Stimulated activated effector memory CD8-positive, alpha-beta T cell treated with anti-CD3 and anti-CD28 coated beads, Interleukin-12 subunit alpha, Interleukin-12 subunit beta, amount 100 ng/mL, for 72 hours (primary cell): ENCODE data around the gene GSTA2.
A peak's percentile ranks its signal among the peaks of the same experiment; 100 is the strongest.
"Not testable (repeated sequence)": the region's sequence is repeated elsewhere in the genome, so short reads cannot be mapped to it uniquely, and the experiment has no call there.

Experiments used
- ATAC-seq: fragments of 150-1000 bp; cut with Tn5 transposase; 2 replicates; pipeline ENCODE4 v1.10.0; 2021
- DNase-seq, 2 donors: peaks; one replicate each; pipeline ENCODE4 v3.0.0; 2021 to 2022; ENCODE audit warnings: low spot score in 2 of 2
- H3K27ac Mint-ChIP-seq: one replicate; pipeline ENCODE4 v1.8.0; 2022; ENCODE audit warnings: mild to moderate bottlenecking, mixed read lengths
- H3K36me3 Mint-ChIP-seq: one replicate; pipeline ENCODE4 v1.8.0; 2022; ENCODE audit warnings: mild to moderate bottlenecking, mixed read lengths
- H3K4me1 Mint-ChIP-seq: one replicate; pipeline ENCODE4 v1.8.0; 2022; ENCODE audit warnings: mixed read lengths
- H3K4me3 Mint-ChIP-seq: one replicate; pipeline ENCODE4 v1.8.0; 2022; ENCODE audit warnings: mild to moderate bottlenecking, mixed read lengths
- H3K9me3 Mint-ChIP-seq: one replicate; pipeline ENCODE4 v1.8.0; 2022; ENCODE audit warnings: mixed read lengths

Gene GSTA2

GRCh38 chr6:52779237-52779636, 16.0 kb upstream of the GSTA2 start:
- ATAC-seq (no peak), DNase-seq (no peak)
- Mint-ChIP-seq H3K36me3 (no peaks in the 10 kb centered on the region), H3K27ac (no peak overlapping the region), H3K9me3 (no peaks in the 10 kb centered on the region), H3K4me1 (no peaks in the 10 kb centered on the region), H3K4me3 (no peak overlapping the region)

DNA sequence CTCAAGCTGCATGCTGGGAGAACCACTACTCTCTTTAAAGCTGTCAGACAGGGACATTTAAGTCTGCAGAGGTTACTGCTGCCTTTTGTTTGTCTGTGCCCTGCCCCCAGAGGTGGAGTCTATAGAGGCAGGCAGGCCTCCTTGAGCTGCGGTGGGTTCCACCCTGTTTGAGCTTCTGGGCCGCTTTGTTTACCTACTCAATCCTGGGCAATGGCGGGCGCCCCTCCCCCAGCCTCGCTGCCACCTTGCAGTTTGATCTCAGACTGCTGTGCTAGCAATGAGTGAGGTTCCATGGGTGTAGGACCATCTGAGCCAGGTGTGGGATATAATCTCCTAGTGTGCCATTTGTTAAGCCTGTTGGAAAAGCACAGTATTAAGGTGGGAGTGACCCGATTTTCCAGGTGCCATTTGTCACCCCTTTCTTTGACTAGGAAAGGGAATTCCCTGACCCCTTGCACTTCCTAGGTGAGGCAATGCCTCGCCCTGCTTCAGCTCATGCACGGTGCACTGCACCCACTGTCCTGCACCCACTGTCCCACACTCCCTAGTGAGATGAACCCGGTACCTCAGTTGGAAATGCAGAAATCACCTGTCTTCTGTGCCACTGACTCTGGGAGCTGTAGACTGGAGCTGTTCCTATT, 13.6 kb upstream of the GSTA2 start:
- H3K36me3 Mint-ChIP-seq, H3K4me1 Mint-ChIP-seq, ATAC-seq, H3K4me3 Mint-ChIP-seq, H3K9me3 Mint-ChIP-seq, H3K27ac Mint-ChIP-seq, DNase-seq: not testable (repeated sequence)

DNA sequence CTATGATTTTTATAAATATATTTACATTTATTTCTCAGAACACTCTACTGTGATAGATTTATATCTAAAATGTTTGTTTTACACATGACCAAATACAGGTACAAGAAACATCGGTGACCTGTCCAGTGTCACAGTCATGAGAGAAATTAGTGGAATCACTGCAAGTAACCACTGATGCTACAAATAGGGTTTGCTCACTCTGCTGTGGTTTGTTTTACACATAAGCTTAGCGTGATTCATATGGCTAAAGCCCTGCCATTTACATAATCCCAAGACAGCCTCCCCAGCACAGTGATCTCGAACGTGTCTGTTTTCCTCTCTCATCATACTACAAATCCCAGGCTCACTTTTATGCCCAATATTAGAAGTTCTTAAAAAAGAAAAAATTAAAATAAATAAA, 6.1 kb upstream of the GSTA2 start:
- H3K9me3 Mint-ChIP-seq, DNase-seq, ATAC-seq, H3K4me1 Mint-ChIP-seq, H3K36me3 Mint-ChIP-seq, H3K27ac Mint-ChIP-seq, H3K4me3 Mint-ChIP-seq: not testable (repeated sequence)

- not testable (repeated sequence) for H3K4me3 Mint-ChIP-seq, H3K27ac Mint-ChIP-seq, H3K9me3 Mint-ChIP-seq, DNase-seq, H3K4me1 Mint-ChIP-seq, ATAC-seq, H3K36me3 Mint-ChIP-seq
These were observed 4.4 kb upstream of the GSTA2 start for GRCh38 chr6:52767658-52768057.

DNA sequence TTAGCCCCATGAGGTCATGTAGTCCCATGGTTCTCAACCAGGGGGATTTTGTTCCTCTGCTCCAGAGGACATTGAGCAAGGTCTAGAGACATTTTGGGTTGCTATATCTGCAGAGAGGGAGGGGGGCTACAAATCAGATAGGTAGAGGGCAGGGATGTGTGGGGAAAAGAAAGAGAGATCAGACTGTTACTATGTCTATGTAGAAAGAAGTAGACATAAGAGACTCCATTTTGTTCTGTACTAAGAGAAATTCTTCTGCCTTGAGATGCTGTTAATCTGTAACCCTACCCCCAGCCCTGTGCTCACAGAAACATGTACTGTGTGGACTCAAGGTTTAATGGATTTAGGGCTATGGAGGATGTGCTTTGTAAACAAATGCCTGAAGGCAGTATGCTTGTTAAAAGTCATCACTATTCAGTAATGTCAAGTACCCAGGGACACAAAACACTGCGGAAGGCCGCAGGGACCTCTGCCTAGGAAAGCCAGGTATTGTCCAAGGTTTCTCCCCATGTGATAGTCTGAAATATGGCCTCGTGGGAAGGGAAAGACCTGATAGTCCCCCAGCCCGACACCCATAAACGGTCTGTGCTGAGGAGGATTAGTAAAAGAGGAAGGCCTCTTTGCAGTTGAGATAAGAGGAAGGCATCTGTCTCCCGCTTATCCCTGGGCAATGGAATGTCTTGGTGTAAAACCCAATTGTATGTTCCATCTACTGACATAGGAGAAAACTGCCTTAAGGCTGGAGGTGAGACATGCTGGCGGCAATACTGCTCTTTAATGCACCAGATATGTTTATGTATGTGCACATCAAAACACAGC, 1.4 kb downstream of the GSTA2 start:
- not testable (repeated sequence) for H3K36me3 Mint-ChIP-seq, H3K4me1 Mint-ChIP-seq, ATAC-seq, H3K9me3 Mint-ChIP-seq, H3K4me3 Mint-ChIP-seq, H3K27ac Mint-ChIP-seq, DNase-seq

DNA sequence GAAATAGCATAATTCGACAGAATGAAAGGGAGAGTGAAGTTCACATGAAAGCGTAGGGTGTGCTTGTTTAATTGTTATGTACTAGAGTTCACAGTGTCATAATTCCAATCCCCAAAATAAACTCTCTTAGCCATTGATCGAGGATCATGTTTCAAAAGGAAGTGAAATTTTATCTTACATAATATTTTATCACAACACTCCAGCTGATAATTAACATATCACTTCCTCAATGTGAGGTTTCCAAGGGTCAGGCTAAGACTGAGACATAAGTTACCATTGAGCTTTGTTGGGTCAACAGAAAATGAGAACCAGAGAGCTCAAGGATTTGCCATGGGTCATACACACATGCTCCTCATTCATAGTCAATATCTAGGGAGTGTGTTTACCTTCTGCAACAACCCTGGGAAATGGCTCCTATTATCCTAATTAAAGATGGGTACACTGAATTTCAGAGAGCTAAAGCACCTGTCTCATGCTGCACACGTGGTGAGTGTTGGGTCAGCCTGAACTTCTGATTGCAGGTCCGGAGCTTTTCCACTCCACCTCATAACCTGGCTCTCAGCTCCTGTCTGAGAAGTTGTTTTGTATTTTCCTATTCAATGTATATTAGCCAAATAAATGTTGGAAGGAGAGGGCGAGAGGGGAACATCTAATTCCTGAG, 3.0 kb downstream of the GSTA2 start:
- ATAC-seq (no peak), DNase-seq (no peak)
- H3K4me1 Mint-ChIP-seq: no peaks in the 10 kb centered on the region
- no peak overlapping the region for H3K27ac Mint-ChIP-seq
- H3K4me3 Mint-ChIP-seq: no peak overlapping the region
- no peaks in the 10 kb centered on the region for H3K9me3 Mint-ChIP-seq
- no peaks in the 10 kb centered on the region for H3K36me3 Mint-ChIP-seq

- H3K36me3 Mint-ChIP-seq: no peaks in the 10 kb centered on the region
- ATAC-seq (no peak), DNase-seq (no peak)
- H3K9me3 Mint-ChIP-seq: no peaks in the 10 kb centered on the region
- H3K27ac Mint-ChIP-seq: no peak overlapping the region
- H3K4me3 Mint-ChIP-seq: no peak overlapping the region
- H3K4me1 Mint-ChIP-seq: no peaks in the 10 kb centered on the region
These were observed 4.2 kb downstream of the GSTA2 start for GRCh38 chr6:52759085-52759484.

GRCh38 chr6:52757651-52758338, 5.5 kb downstream of the GSTA2 start:
- not testable (repeated sequence) for H3K9me3 Mint-ChIP-seq, H3K4me3 Mint-ChIP-seq, H3K27ac Mint-ChIP-seq, H3K36me3 Mint-ChIP-seq, DNase-seq, H3K4me1 Mint-ChIP-seq, ATAC-seq

- Mint-ChIP-seq H3K4me3 (no peak overlapping the region), H3K27ac (no peak overlapping the region), H3K9me3 (peaks cover 8% of the 10 kb centered on the region), H3K4me1 (no peaks in the 10 kb centered on the region), H3K36me3 (no peaks in the 10 kb centered on the region)
- DNase-seq (no peak), ATAC-seq (no peak)
These were observed 8.8 kb downstream of the GSTA2 start for GRCh38 chr6:52754443-52754842.

- not testable (repeated sequence) for DNase-seq, H3K36me3 Mint-ChIP-seq, H3K9me3 Mint-ChIP-seq, H3K27ac Mint-ChIP-seq, H3K4me3 Mint-ChIP-seq, ATAC-seq, H3K4me1 Mint-ChIP-seq
These were observed 10.1 kb downstream of the GSTA2 start for GRCh38 chr6:52753137-52753536.

GRCh38 chr6:52752310-52752709, 11.0 kb downstream of the GSTA2 start:
- DNase-seq (no peak), ATAC-seq (no peak)
- Mint-ChIP-seq H3K4me1 (no peaks in the 10 kb centered on the region), H3K9me3 (peaks cover 8% of the 10 kb centered on the region), H3K36me3 (no peaks in the 10 kb centered on the region), H3K4me3 (no peak overlapping the region), H3K27ac (no peak overlapping the region)

- H3K9me3 Mint-ChIP-seq: peaks cover 8% of the 10 kb centered on the region
- no peak overlapping the region for H3K4me3 Mint-ChIP-seq
- ATAC-seq (peak; percentile 24), DNase-seq (no peak)
- no peak overlapping the region for H3K27ac Mint-ChIP-seq
- H3K4me1 Mint-ChIP-seq: no peaks in the 10 kb centered on the region
- no peaks in the 10 kb centered on the region for H3K36me3 Mint-ChIP-seq
These were observed 13.6 kb downstream of the GSTA2 start for GRCh38 chr6:52749556-52750152.

DNA sequence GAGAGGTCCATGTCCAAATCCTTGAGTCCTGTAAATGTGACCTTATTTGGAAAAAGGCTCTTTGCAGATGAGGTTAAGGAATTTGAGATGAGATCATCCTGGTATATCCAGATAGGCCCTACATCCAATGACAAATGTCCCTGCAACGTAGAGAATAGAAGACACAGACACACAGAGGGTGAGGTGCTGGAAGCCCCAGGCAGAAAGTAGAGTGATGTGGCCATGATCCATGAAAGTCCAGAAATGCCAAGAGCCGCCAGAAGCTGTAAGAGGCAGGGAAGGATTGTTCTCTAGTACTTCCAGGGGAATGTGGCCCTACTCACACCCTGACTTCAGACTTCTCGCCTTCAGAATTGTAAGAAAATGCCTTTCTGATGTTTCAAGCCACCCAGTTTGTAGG, 16.0 kb downstream of the GSTA2 start:
- DNase-seq, H3K4me3 Mint-ChIP-seq, H3K36me3 Mint-ChIP-seq, ATAC-seq, H3K4me1 Mint-ChIP-seq, H3K27ac Mint-ChIP-seq, H3K9me3 Mint-ChIP-seq: not testable (repeated sequence)

DNA sequence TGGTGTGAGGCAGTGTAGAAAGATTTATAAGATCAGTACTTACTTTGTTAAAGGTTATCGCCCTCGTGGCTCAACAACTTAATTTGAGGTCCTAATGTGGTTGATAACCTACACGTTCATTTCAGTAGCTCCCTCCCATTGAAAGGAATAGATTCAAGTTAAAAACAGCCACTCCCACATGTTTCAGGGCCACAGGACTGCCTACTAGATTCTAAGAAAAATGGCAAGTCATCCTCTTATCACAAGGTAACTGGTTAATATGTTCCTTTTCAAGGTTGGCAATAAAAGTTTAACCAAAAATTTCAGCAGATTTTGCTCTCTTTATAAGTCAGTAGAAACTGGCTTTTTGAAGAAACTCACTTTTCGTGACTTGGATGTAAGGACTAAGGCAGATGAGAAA, 17.1 kb downstream of the GSTA2 start:
- Mint-ChIP-seq H3K27ac (no peak overlapping the region), H3K4me3 (no peak overlapping the region), H3K36me3 (no peaks in the 10 kb centered on the region), H3K9me3 (peaks cover 4% of the 10 kb centered on the region), H3K4me1 (no peaks in the 10 kb centered on the region)
- ATAC-seq (peak; percentile 28), DNase-seq (no peak)

DNA sequence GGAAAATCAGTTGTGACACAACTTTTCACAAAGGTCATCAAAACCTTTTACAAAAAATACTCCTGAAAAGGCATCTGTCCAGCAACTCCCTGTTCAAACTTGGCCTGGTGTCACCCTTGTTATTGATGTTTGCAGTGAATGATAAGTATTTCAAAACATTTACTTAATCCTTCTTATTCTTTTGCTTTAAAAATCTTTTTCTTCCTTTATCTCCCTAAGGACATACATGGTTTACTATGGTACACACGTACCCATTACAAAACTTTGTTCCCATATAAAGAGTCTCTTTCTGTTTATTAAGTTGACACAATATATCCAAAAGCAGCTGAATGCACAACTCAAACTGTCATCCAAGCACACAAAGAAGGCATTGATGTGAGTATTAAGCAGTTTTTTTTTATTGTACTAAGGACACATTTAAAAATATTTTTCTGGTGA, 17.5 kb downstream of the GSTA2 start:
- ATAC-seq (no peak), DNase-seq (no peak)
- Mint-ChIP-seq H3K4me3 (no peak overlapping the region), H3K4me1 (no peaks in the 10 kb centered on the region), H3K27ac (no peak overlapping the region), H3K36me3 (no peaks in the 10 kb centered on the region), H3K9me3 (peaks cover under 1% of the 10 kb centered on the region)
